GM13977 (cell line): ENCODE measurements around the gene ADAMTS17.

ENCODE experiments used
- DNase-seq: peaks from one replicate; pipeline ENCODE4 v3.0.0; 2012; ENCODE audit warnings: low spot score
- in situ Hi-C: fragments of 300-500 bp; cut with MboI; formaldehyde crosslinking; loops from one replicate; pipeline ENCODE4 v1.12.0; 2022; ENCODE audit warnings: low sequenced_read_pairs, low pct_unique_long_range_greater_than_20kb, mixed read lengths, inconsistent platforms; ENCODE audit not compliant: unreplicated experiment
- TF ChIP-seq, protein P1 (sequence below): IDR thresholded peaks from 2 replicates; pipeline ENCODE4 v1.5.1; 2012; ENCODE audit warnings: mild to moderate bottlenecking, control low read depth; ENCODE audit not compliant: insufficient read depth; ENCODE audit errors: extremely low read depth, missing control alignments

The ADAMTS17 gene

DNA sequence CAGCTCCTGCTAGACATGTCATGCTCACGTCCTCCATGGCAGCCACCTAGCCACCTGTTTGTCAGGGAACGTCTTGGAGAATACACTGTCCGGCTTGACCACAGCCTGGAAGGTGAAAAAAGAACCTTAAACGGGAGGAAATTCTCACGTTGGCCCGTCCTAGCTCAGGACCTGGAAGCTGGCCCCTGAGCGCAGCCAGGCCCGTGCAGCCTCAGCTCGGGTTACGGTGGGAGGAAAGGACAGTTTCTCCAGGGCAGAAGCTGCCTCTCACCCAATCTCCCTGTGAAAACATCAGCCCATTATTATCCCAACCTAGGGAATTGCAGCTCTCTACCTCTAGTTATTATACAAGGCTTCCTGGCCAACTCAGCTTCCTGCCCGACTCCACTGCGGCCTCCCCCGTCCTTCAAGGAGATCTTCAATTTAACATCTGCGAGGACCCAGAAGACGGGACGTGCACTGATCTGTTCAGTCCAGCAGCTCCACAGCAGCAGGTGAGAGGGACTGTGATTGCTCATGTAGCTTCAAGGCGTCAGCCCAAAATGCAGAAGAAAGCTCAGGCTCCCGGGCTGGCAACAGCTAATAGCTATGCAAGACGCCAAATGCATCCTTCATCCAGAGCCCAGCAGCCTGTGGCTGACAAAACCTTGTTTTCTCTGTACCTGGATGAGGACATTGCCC lies 84.7 kb downstream of the ADAMTS17 start:
- TF ChIP-seq, protein P1, sequence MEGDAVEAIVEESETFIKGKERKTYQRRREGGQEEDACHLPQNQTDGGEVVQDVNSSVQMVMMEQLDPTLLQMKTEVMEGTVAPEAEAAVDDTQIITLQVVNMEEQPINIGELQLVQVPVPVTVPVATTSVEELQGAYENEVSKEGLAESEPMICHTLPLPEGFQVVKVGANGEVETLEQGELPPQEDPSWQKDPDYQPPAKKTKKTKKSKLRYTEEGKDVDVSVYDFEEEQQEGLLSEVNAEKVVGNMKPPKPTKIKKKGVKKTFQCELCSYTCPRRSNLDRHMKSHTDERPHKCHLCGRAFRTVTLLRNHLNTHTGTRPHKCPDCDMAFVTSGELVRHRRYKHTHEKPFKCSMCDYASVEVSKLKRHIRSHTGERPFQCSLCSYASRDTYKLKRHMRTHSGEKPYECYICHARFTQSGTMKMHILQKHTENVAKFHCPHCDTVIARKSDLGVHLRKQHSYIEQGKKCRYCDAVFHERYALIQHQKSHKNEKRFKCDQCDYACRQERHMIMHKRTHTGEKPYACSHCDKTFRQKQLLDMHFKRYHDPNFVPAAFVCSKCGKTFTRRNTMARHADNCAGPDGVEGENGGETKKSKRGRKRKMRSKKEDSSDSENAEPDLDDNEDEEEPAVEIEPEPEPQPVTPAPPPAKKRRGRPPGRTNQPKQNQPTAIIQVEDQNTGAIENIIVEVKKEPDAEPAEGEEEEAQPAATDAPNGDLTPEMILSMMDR, result no peak
- in situ Hi-C loops, result no loop called here
- no peak for DNase-seq

DNA sequence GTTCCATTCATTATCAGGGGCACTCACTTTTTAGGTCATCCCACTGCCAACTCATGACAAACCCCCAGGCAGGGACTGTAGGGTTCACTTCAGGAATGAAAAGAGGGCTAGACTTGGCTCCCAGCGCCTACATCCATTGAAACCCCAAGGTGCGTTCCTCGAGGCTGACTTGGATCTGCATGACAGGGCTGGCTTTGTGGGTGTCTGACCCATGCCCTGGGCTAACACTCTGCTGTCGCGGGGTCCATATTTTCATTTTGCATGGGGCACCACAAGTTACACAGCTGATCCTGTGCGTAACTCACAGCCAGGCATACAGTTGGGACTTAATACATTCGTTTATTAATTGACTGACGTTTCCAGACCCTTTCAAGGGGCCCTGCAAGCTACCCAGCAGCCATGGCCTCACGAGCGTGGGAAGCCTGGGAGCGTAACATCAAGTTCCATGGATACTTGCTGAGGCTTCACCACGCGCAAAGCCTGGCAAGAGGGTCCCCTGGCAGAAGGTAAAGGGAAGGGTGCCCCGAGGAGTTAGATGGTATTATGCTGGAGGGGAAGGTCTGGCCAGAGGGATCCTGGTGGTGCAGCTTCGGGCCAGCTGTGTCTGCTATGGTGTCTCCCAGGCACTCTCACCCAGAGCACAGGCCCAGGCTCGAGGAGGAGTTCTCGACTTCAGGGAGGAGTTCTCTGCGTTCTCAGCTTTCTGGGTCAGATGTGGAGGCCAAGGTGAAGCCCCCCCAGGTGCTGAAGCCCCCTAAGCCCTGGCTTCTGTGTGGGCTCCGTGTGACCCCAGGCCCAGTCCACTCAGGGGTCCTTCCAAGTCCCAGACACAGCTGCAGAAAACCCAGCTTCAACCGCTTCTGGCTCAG lies 85.4 kb downstream of the ADAMTS17 start:
- in situ Hi-C loops, result no loop called here
- no peak for DNase-seq
- TF ChIP-seq, protein P1, result no peak

GRCh38 chr15:100255644-100256043 lies 86.1 kb downstream of the ADAMTS17 start:
- no peak for DNase-seq
- in situ Hi-C loops, result no loop called here
- TF ChIP-seq, protein P1, result no peak

- TF ChIP-seq, protein P1, result no peak
- in situ Hi-C loops, result no loop called here
- no peak for DNase-seq
Measured at GRCh38 chr15:100254691-100255090, 87.1 kb downstream of the ADAMTS17 start.

DNA sequence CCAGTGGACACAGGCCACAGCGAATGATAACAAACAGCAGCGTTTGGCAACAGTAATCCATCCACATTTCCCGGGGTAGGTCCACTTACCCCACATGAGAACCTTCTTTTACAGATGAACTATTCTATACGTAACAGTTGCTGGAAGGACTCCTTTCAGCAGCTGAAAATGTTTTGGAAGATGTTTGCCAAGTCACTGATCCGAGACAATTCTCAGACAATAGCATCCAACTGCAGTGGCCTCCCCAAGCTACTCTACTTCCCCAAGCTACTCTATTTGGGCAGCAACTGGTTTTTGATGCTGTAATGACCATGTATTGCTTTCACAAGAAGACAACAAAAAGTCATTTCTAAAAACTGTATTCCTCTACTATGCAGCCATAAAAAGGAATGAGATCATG lies 87.5 kb downstream of the ADAMTS17 start:
- TF ChIP-seq, protein P1, result no peak
- in situ Hi-C loops, result no loop called here
- no peak for DNase-seq

DNA sequence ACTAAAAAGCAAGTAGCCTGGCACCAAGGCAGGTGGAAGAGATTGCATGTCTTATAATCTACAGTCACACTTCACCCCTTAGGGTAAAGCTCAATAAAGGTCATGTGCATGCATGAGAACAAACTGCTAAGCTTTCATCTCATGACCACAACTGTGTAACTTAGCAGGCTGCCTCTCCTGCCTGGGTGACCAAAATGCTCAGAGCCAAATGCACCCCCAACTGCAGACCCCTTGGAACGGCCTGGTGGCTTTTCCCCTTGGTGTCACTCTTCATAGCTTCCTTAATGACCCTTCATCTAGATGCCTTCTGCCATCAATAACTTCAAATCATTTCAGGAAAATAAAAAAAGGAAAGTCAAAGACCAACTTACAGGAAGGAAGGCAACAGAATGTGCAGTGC lies 88.1 kb downstream of the ADAMTS17 start:
- in situ Hi-C loops, result no loop called here
- no peak for DNase-seq
- TF ChIP-seq, protein P1, result no peak
